ENCODE data around the gene CARS1.

Gene CARS1

GRCh38 chr11:3044915-3045314 is 12.3 kb downstream of the CARS1 start:
- Histone ChIP-seq H3K79me2 (ENCODE audit: insufficient read depth, low read length) (peaks cover 36% of the 10 kb centered on the region), H4K20me1 (ENCODE audit: insufficient read depth, low read length, poor library complexity, severe bottlenecking) (peaks cover 6% of the 10 kb centered on the region), H3K36me3 (ENCODE audit: insufficient read depth, low read length) (peaks cover 23% of the 10 kb centered on the region; the same call in 1 of the 2 replicates)

GRCh38 chr11:3044004-3044403 is 13.2 kb downstream of the CARS1 start:
- no peak overlapping the region for H3K4me2 ChIP-seq (ENCODE audit: low read depth, low read length, poor library complexity, severe bottlenecking)
- peaks cover 32% of the 10 kb centered on the region; the same call in 1 of the 2 replicates for H3K36me3 ChIP-seq (ENCODE audit: insufficient read depth, low read length)
- H3K9ac ChIP-seq (ENCODE audit: low read depth, low read length, poor library complexity, severe bottlenecking), result no peak overlapping the region
- no peak for TF ChIP-seq EZH2phosphoT487 (IDR thresholded peaks at IDR 0.05; ENCODE audit: borderline replicate concordance)
- TF ChIP-seq CTCF (conservative IDR thresholded peaks at IDR 0.05; ENCODE audit: low read length), result no peak
- H3K9me3 ChIP-seq (ENCODE audit: insufficient read depth, low read depth, low read length), result no peaks in the 10 kb centered on the region
- no peaks in the 10 kb centered on the region for H3K9me2 ChIP-seq (replicated peaks; ENCODE audit: low read depth, low read length)
- H4K20me1 ChIP-seq (ENCODE audit: insufficient read depth, low read length, poor library complexity, severe bottlenecking), result peaks cover 6% of the 10 kb centered on the region
- H3K27me3 ChIP-seq (ENCODE audit: insufficient read depth, low read length, poor library complexity, severe bottlenecking), result no peaks in the 10 kb centered on the region
- H3K4me3 ChIP-seq (ENCODE audit: low read length, poor library complexity, severe bottlenecking), result no peak overlapping the region
- H3K79me2 ChIP-seq (ENCODE audit: insufficient read depth, low read length), result peaks cover 28% of the 10 kb centered on the region; the same call in 1 of the 2 replicates
- no peak overlapping the region for H2AFZ ChIP-seq (ENCODE audit: low read length)
- no peaks in the 10 kb centered on the region for H3K4me1 ChIP-seq (ENCODE audit: insufficient read depth, low read length, poor library complexity, severe bottlenecking)
- no peaks in the 10 kb centered on the region for H3F3A ChIP-seq (ENCODE audit: low read depth)

More at GRCh38 chr11:3044915-3045314, 12.3 kb downstream of the CARS1 start:
- Histone ChIP-seq H3K9ac (ENCODE audit: low read depth, low read length, poor library complexity, severe bottlenecking) (no peak overlapping the region), H3K9me3 (ENCODE audit: insufficient read depth, low read depth, low read length) (no peaks in the 10 kb centered on the region), H3K4me3 (ENCODE audit: low read length, poor library complexity, severe bottlenecking) (no peak overlapping the region), H3K9me2 (replicated peaks; ENCODE audit: low read depth, low read length) (no peaks in the 10 kb centered on the region), H2AFZ (ENCODE audit: low read length) (no peak overlapping the region), H3F3A (ENCODE audit: low read depth) (no peaks in the 10 kb centered on the region), H3K27me3 (ENCODE audit: insufficient read depth, low read length, poor library complexity, severe bottlenecking) (no peaks in the 10 kb centered on the region), H3K4me2 (ENCODE audit: low read depth, low read length, poor library complexity, severe bottlenecking) (no peak overlapping the region), H3K4me1 (ENCODE audit: insufficient read depth, low read length, poor library complexity, severe bottlenecking) (no peaks in the 10 kb centered on the region)
- TF ChIP-seq EZH2phosphoT487 (IDR thresholded peaks at IDR 0.05; ENCODE audit: borderline replicate concordance), result no peak
- no peak for TF ChIP-seq CTCF (conservative IDR thresholded peaks at IDR 0.05; ENCODE audit: low read length)

GRCh38 chr11:3043315-3043871 is 13.8 kb downstream of the CARS1 start:
- Histone ChIP-seq H3K4me1 (ENCODE audit: insufficient read depth, low read length, poor library complexity, severe bottlenecking) (no peaks in the 10 kb centered on the region), H3K36me3 (ENCODE audit: insufficient read depth, low read length) (peaks cover 38% of the 10 kb centered on the region; the same call in 1 of the 2 replicates), H3K27me3 (ENCODE audit: insufficient read depth, low read length, poor library complexity, severe bottlenecking) (no peaks in the 10 kb centered on the region)

More at GRCh38 chr11:3043315-3043871, 13.8 kb downstream of the CARS1 start:
- Histone ChIP-seq H3K9ac (ENCODE audit: low read depth, low read length, poor library complexity, severe bottlenecking) (no peak overlapping the region), H3K79me2 (ENCODE audit: insufficient read depth, low read length) (peaks cover 24% of the 10 kb centered on the region; the same call in 1 of the 2 replicates), H3F3A (ENCODE audit: low read depth) (no peaks in the 10 kb centered on the region), H3K9me2 (replicated peaks; ENCODE audit: low read depth, low read length) (no peaks in the 10 kb centered on the region), H2AFZ (ENCODE audit: low read length) (no peak overlapping the region), H3K4me2 (ENCODE audit: low read depth, low read length, poor library complexity, severe bottlenecking) (no peak overlapping the region), H3K9me3 (ENCODE audit: insufficient read depth, low read depth, low read length) (no peaks in the 10 kb centered on the region), H4K20me1 (ENCODE audit: insufficient read depth, low read length, poor library complexity, severe bottlenecking) (peaks cover 6% of the 10 kb centered on the region), H3K4me3 (ENCODE audit: low read length, poor library complexity, severe bottlenecking) (no peak overlapping the region)
- TF ChIP-seq EZH2phosphoT487 (IDR thresholded peaks at IDR 0.05; ENCODE audit: borderline replicate concordance) (no peak), CTCF (conservative IDR thresholded peaks at IDR 0.05; ENCODE audit: low read length) (no peak)
